Parietal lobe (tissue), 1 donor: ENCODE measurements around the gene USP17L25. TPM values are rescaled to one million over a fixed set of nuclear protein-coding genes. Genes with fewer than 3 reads are reported as not detected.

Experiments
- total RNA-seq: library from RNA; depleted of rRNA; stranded (reverse); fragments of >200 nt; gene quantifications from one replicate; pipeline ENCODE4 v1.2.3, GENCODE V29; 2014

USP17L25 gene
- not detected for total RNA-seq

GRCh38 chr4:9329611-9330010 lies at the start of gene USP17L25:
TSS of gene USP17L25 (plus strand) at chr4:9329911. CDS start at chr4:9329911, 0 bp downstream.

GRCh38 chr4:9324865-9325264 lies 4.8 kb upstream of the USP17L25 start, which contains the start of gene USP17L24:
TSS of gene USP17L24 (plus strand) at chr4:9325165. CDS start at chr4:9325165, 0 bp downstream.

GRCh38 chr4:9334358-9334757 lies 4.6 kb downstream of the USP17L25 start, which contains the start of gene USP17L26:
TSS of gene USP17L26 (plus strand) at chr4:9334658. CDS start at chr4:9334658, 0 bp downstream.

GRCh38 chr4:9339103-9339502 lies 9.4 kb downstream of the USP17L25 start, which contains the start of gene USP17L5:
TSS of gene USP17L5 (plus strand) at chr4:9339403. CDS start at chr4:9339403, 0 bp downstream.

GRCh38 chr4:9343848-9344247 lies 14.1 kb downstream of the USP17L25 start, which contains the start of gene USP17L27:
TSS of gene USP17L27 (plus strand) at chr4:9344148. CDS start at chr4:9344148, 0 bp downstream.

GRCh38 chr4:9348593-9348992 lies 18.9 kb downstream of the USP17L25 start, which contains the start of gene USP17L28:
TSS of gene USP17L28 (plus strand) at chr4:9348893. CDS start at chr4:9348893, 0 bp downstream.

GRCh38 chr4:9353338-9353737 lies 23.6 kb downstream of the USP17L25 start, which contains the start of gene USP17L29:
TSS of gene USP17L29 (plus strand) at chr4:9353638. CDS start at chr4:9353638, 0 bp downstream.

GRCh38 chr4:9362829-9363228 lies 33.1 kb downstream of the USP17L25 start, which contains the start of gene USP17L30:
TSS of gene USP17L30 (plus strand) at chr4:9363129. CDS start at chr4:9363129, 0 bp downstream.

Other genes with a start within 250 kb of the USP17L25 start
- not detected for gene FAM90A26, start 159.5 kb upstream of the USP17L25 start, total RNA-seq
- gene USP17L10, start 119.3 kb upstream of the USP17L25 start, total RNA-seq: not detected
- not detected for gene USP17L11, start 114.5 kb upstream of the USP17L25 start, total RNA-seq
- not detected for gene USP17L12, start 109.8 kb upstream of the USP17L25 start, total RNA-seq
- gene USP17L13, start 105.0 kb upstream of the USP17L25 start, total RNA-seq: not detected
- not detected for gene USP17L15, start 95.5 kb upstream of the USP17L25 start, total RNA-seq
- not detected for gene USP17L17, start 86.0 kb upstream of the USP17L25 start, total RNA-seq
- gene USP17L18, start 81.3 kb upstream of the USP17L25 start, total RNA-seq: not detected
- gene USP17L19, start 76.5 kb upstream of the USP17L25 start, total RNA-seq: not detected
- gene USP17L20, start 71.8 kb upstream of the USP17L25 start, total RNA-seq: not detected
- gene USP17L21, start 67.0 kb upstream of the USP17L25 start, total RNA-seq: not detected
- gene USP17L22, start 62.3 kb upstream of the USP17L25 start, total RNA-seq: not detected
- not detected for gene USP17L24, start 4.7 kb upstream of the USP17L25 start, total RNA-seq
- not detected for gene USP17L26, start 4.7 kb downstream of the USP17L25 start, total RNA-seq
- not detected for gene USP17L5, start 9.5 kb downstream of the USP17L25 start, total RNA-seq
- gene USP17L27, start 14.2 kb downstream of the USP17L25 start, total RNA-seq: not detected
- gene USP17L28, start 19.0 kb downstream of the USP17L25 start, total RNA-seq: not detected
- not detected for gene USP17L29, start 23.7 kb downstream of the USP17L25 start, total RNA-seq
- not detected for gene USP17L30, start 33.2 kb downstream of the USP17L25 start, total RNA-seq
- gene DEFB131A, start 114.5 kb downstream of the USP17L25 start, total RNA-seq: not detected